Vagina (tissue), 2 donors: ENCODE data around the gene KIRREL3. TPM values are rescaled to one million over a fixed set of nuclear protein-coding genes. Genes with fewer than 3 reads are reported as not detected.

ENCODE experiments used
- DNase-seq, 2 donors: peaks; one replicate each; pipeline ENCODE4 v3.0.0-alpha.2; 2017; ENCODE audit errors: extremely low spot score in 2 of 2
- H3K27ac ChIP-seq: fragments of 200-600 bp; sonication (generic); one replicate; pipeline ENCODE4 v1.5.1; 2019
- H3K27me3 ChIP-seq: fragments of 200-600 bp; sonication (generic); one replicate; pipeline ENCODE4 v1.5.1; 2019
- H3K36me3 ChIP-seq, 2 donors: fragments of 200-600 bp; sonication (generic); one replicate each; pipeline ENCODE4 v1.5.1; 2017 to 2019
- H3K4me1 ChIP-seq: fragments of 200-600 bp; sonication (generic); one replicate; pipeline ENCODE4 v1.5.1; 2019
- H3K4me3 ChIP-seq, 2 donors: fragments of 200-600 bp; sonication (generic); 1 replicate in 1 of 2; 2 replicates in 1 of 2; pipeline ENCODE4 v1.5.1; 2016 to 2019
- H3K9me3 ChIP-seq: fragments of 200-600 bp; sonication (generic); one replicate; pipeline ENCODE4 v1.5.1; 2019
- POLR2A ChIP-seq, 2 donors: fragments of 450-650 bp; IDR thresholded peaks; one replicate each; pipeline ENCODE4 v1.6.1; 2017; ENCODE audit warnings: antibody characterized with exemption in 2 of 2, mild to moderate bottlenecking in 2 of 2, moderate library complexity in 2 of 2
- POLR2AphosphoS5 ChIP-seq, 2 donors: sonication (generic); formaldehyde crosslinking; IDR thresholded peaks; one replicate each; pipeline ENCODE4 v1.9.0; 2017; ENCODE audit warnings: antibody characterized with exemption in 2 of 2, mild to moderate bottlenecking in 2 of 2, low read depth in 1 of 2; ENCODE audit not compliant: insufficient read depth in 1 of 2
- intact Hi-C: fragments of 100-400 bp; cut with DNase I; formaldehyde crosslinking; loops from one replicate; pipeline ENCODE4 v1.15.1; 2023
- total RNA-seq: library from RNA; depleted of rRNA; stranded (reverse); fragments of >200 nt; gene quantifications from one replicate; pipeline ENCODE4 v1.2.3, GENCODE V29; 2016
- TF ChIP-seq, protein P1 (sequence below), 3 experiments: fragments of 450-650 bp in 2 of 3; fragments of 200-600 bp in 1 of 3; sonication (generic) in 1 of 3; IDR thresholded peaks; one replicate each; pipeline ENCODE4 v1.5.1; 2017 to 2019; ENCODE audit warnings: antibody characterized with exemption in 3 of 3, mild to moderate bottlenecking in 2 of 3, moderate library complexity in 2 of 3

Gene KIRREL3
- total RNA-seq, 1 donor from 2014 or later, result not detected

DNA sequence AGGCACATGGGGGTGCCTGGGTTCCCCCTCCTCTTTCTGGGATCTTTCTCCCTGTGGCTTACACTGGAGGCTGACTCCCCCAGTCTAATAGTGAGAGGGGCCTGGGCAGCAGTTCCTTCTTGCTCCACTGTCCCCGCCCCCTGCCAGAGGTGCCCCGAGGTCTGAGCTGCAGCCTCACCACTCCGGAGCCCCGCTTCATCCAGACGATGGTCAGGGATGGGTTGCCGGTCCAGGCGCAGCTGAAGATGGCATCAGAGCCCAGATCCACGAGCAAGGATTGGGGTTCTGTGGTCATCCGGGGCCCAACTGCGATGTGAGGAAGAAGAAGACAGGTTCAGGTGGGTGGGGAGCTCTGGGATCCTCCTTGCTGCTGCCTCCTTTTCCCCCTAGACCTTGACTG, 554.0 kb downstream of the KIRREL3 start:
- H3K4me1 ChIP-seq, result no peaks in the 10 kb centered on the region
- no peak overlapping the region for H3K4me3 ChIP-seq
- H3K9me3 ChIP-seq, result no peaks in the 10 kb centered on the region
- H3K27ac ChIP-seq, result no peak overlapping the region
- intact Hi-C loops, result loop anchor here (10.0 kb wide), 1 partner anchor 898 kb away; no protein-coding TSS in a partner anchor
- DNase-seq, result no peak
- H3K27me3 ChIP-seq, result no peaks in the 10 kb centered on the region
- TF ChIP-seq, protein P1, sequence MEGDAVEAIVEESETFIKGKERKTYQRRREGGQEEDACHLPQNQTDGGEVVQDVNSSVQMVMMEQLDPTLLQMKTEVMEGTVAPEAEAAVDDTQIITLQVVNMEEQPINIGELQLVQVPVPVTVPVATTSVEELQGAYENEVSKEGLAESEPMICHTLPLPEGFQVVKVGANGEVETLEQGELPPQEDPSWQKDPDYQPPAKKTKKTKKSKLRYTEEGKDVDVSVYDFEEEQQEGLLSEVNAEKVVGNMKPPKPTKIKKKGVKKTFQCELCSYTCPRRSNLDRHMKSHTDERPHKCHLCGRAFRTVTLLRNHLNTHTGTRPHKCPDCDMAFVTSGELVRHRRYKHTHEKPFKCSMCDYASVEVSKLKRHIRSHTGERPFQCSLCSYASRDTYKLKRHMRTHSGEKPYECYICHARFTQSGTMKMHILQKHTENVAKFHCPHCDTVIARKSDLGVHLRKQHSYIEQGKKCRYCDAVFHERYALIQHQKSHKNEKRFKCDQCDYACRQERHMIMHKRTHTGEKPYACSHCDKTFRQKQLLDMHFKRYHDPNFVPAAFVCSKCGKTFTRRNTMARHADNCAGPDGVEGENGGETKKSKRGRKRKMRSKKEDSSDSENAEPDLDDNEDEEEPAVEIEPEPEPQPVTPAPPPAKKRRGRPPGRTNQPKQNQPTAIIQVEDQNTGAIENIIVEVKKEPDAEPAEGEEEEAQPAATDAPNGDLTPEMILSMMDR (IDR thresholded peaks at IDR 0.05), result no peak
- no peak for TF ChIP-seq POLR2AphosphoS5 (IDR thresholded peaks at IDR 0.05; ENCODE audit: insufficient read depth in 1 of 2, low read depth in 1 of 2)
- TF ChIP-seq POLR2A (IDR thresholded peaks at IDR 0.05), result no peak
- no peaks in the 10 kb centered on the region for H3K36me3 ChIP-seq

DNA sequence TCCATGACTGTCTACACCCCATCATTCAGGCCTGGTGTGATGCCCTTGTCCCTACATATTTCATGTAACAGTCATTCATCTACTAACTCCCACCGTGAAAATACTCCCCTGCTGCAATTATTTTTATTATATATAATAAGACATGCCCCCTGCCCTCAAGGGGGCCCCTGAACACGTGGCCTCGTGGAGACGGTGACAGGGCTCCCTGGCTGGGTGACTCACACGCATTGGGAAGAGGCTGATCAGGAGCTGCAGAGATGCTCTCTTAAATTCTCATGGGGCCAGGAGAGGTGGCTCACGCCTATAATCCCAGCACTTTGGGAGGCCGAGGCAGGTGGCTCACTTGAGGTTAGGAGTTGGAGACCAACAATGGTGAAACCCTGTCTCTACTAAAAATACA, 556.5 kb downstream of the KIRREL3 start:
- Histone ChIP-seq H3K27ac (no peak overlapping the region), H3K27me3 (no peaks in the 10 kb centered on the region), H3K4me3 (no peak overlapping the region), H3K36me3 (no peaks in the 10 kb centered on the region), H3K4me1 (peaks cover 7% of the 10 kb centered on the region), H3K9me3 (no peaks in the 10 kb centered on the region)
- TF ChIP-seq, protein P1 (IDR thresholded peaks at IDR 0.05), result no peak
- TF ChIP-seq POLR2A (IDR thresholded peaks at IDR 0.05), result no peak
- TF ChIP-seq POLR2AphosphoS5 (IDR thresholded peaks at IDR 0.05; ENCODE audit: insufficient read depth in 1 of 2, low read depth in 1 of 2), result no peak
- no peak for DNase-seq
- intact Hi-C loops, result loop anchor here (10.0 kb wide), 1 partner anchor 901 kb away; no protein-coding TSS in a partner anchor

DNA sequence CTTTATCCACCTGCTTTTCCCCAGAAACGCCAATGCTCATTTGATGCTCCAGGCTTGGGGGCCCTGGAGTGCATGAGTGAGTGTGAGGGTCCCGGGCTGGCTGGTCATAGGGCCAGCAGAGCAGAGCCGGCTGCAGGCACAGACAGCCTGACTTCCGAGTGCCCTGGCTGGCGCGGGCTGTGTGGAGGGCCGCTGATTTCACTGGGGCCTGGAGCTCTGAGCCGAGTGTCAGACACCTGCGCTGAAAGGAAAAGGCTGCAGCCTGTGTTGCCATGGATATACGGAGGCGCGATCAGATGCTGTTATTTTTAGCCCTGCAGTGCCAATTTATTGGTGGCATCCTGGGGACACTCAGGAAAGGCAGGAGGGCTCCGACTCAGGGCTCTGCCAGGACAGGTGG, 557.5 kb downstream of the KIRREL3 start:
- intact Hi-C loops, result loop anchor here (10.0 kb wide), 1 partner anchor 902 kb away; no protein-coding TSS in a partner anchor
- no peaks in the 10 kb centered on the region for H3K36me3 ChIP-seq
- H3K4me3 ChIP-seq, result no peak overlapping the region
- H3K27ac ChIP-seq, result no peak overlapping the region
- no peaks in the 10 kb centered on the region for H3K9me3 ChIP-seq
- DNase-seq, result no peak
- peaks cover 7% of the 10 kb centered on the region for H3K4me1 ChIP-seq
- no peaks in the 10 kb centered on the region for H3K27me3 ChIP-seq
- TF ChIP-seq POLR2A (IDR thresholded peaks at IDR 0.05), result no peak
- TF ChIP-seq, protein P1 (IDR thresholded peaks at IDR 0.05), result no peak
- TF ChIP-seq POLR2AphosphoS5 (IDR thresholded peaks at IDR 0.05; ENCODE audit: insufficient read depth in 1 of 2, low read depth in 1 of 2), result no peak

DNA sequence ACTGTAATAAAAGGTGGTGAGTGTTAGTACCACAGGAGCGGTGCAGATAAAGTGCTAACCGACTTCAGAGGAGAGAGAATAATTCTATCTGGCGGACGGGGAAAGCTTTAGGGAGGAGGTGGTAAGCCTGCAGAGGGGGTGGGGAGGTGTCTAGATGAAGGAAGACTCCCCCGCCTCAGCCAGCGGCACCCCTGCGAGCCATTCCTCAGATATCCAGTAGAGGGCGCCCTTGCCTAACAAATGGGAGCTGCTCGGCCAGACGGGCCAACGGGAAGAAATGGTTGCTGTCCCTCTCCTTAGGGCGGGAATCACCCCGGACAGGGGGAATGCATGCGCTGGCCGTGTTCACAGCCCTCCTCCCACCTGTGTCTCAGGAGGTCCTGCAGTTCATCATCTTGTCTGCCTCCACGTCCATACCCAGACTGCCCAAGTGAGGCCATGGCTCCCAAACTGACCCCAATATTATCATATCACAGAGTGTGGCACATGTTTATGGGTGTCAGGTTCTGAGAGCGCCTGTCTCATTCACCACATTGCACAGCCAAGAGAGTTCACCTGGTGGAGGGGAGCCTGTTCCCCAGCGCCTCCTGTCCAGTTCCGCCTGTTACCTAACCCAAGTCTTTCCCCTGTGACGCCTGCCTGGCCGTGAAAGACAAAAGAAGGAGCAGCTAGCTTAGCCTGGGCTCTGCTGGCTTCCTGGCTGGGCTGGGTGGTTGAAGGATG, 559.6 kb downstream of the KIRREL3 start:
- Histone ChIP-seq H3K27ac (no peak overlapping the region), H3K9me3 (no peaks in the 10 kb centered on the region), H3K27me3 (no peaks in the 10 kb centered on the region), H3K4me3 (no peak overlapping the region), H3K4me1 (peaks cover 7% of the 10 kb centered on the region), H3K36me3 (no peaks in the 10 kb centered on the region)
- DNase-seq, result no peak
- intact Hi-C loops, result loop anchor here (10.0 kb wide), 1 partner anchor 904 kb away; no protein-coding TSS in a partner anchor
- TF ChIP-seq, protein P1 (IDR thresholded peaks at IDR 0.05), result peak; percentile 83 to 98 (median 90)
- no peak for TF ChIP-seq POLR2A (IDR thresholded peaks at IDR 0.05)

DNA sequence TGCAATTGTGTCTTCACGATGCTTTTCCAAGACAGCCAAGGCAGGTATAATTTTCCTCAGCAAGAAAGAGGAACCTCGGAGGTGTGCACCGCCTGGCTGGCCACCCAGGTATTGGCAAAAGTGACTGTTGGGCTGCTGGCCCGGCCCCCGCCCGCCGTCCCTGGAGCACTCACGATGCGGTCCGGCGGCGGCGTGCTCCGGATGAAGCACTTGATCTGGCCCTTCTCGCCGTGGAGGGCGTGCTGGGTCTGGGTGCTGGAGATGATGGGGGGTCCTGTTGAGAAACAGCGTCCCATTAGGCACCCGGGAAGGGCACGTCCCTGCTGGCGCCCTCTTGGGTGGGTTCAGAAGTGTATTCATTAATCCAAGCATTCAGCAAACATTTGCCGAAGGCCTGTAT, 560.3 kb downstream of the KIRREL3 start:
- TF ChIP-seq POLR2A (IDR thresholded peaks at IDR 0.05) (no peak), POLR2AphosphoS5 (IDR thresholded peaks at IDR 0.05; ENCODE audit: insufficient read depth in 1 of 2, low read depth in 1 of 2) (no peak)
- TF ChIP-seq, protein P1 (IDR thresholded peaks at IDR 0.05), result no peak
- intact Hi-C loops, result loop anchor here (10.0 kb wide), 1 partner anchor 905 kb away; no protein-coding TSS in a partner anchor
- Histone ChIP-seq H3K4me3 (no peak overlapping the region), H3K27ac (no peak overlapping the region), H3K9me3 (no peaks in the 10 kb centered on the region), H3K4me1 (peaks cover 7% of the 10 kb centered on the region), H3K36me3 (no peaks in the 10 kb centered on the region), H3K27me3 (no peaks in the 10 kb centered on the region)
- DNase-seq, result no peak
